Gastroesophageal sphincter (tissue), 3 donors: Measurements from ENCODE around the gene LSAMP.

Experiments
- CTCF ChIP-seq, 4 experiments: fragments of 200-600 bp in 2 of 4; fragments of 450-650 bp in 2 of 4; sonication (generic) in 1 of 4; IDR thresholded peaks; one replicate each; pipeline ENCODE4 v1.5.1; 2017 to 2019; ENCODE audit warnings: antibody characterized with exemption in 4 of 4, mild to moderate bottlenecking in 2 of 4, moderate library complexity in 2 of 4
- EP300 ChIP-seq: sonication (generic); formaldehyde crosslinking; IDR thresholded peaks from one replicate; pipeline ENCODE4 v1.6.1; 2017; ENCODE audit warnings: antibody characterized with exemption, mild to moderate bottlenecking
- POLR2A ChIP-seq, 2 donors: fragments of 450-650 bp; IDR thresholded peaks; one replicate each; pipeline ENCODE4 v1.6.1; 2017; ENCODE audit warnings: antibody characterized with exemption in 2 of 2, mild to moderate bottlenecking in 2 of 2, moderate library complexity in 1 of 2
- POLR2AphosphoS5 ChIP-seq: sonication (generic); formaldehyde crosslinking; IDR thresholded peaks from one replicate; pipeline ENCODE4 v1.6.1; 2017; ENCODE audit warnings: antibody characterized with exemption

GRCh38 chr3:116253511-116253910 is 191.8 kb downstream of the LSAMP start:
- TF ChIP-seq CTCF (IDR thresholded peaks at IDR 0.05) = no peak
- TF ChIP-seq EP300 = no peak
- no peak for TF ChIP-seq POLR2A (IDR thresholded peaks at IDR 0.05)
- TF ChIP-seq POLR2AphosphoS5 = no peak
